Measurements from ENCODE around the gene TMEM94.

Gene TMEM94

DNA sequence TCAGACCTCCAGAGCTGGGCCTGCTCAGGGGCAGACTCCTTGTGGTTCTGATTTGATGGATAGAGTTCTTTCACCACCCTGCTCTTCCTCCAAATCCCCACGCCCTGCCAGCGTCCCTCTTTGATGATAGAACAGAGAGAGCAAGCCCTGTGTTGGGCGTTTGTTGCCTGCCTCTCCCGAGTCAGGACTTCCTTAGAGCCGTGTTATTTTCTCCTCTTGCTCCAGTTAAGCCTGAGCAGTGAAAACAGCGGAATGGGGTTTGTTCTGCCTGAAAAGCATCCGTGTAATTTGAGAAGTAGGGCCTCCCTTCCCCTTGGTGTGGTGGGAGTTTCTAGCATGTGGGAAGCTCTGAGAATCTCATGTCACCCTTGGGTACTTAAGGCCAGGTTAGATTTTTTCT is 22.1 kb downstream of the TMEM94 start:
- H3K4me3 ChIP-seq (ENCODE audit: low read depth, low read length), result no peak overlapping the region
- TF ChIP-seq, protein P1, sequence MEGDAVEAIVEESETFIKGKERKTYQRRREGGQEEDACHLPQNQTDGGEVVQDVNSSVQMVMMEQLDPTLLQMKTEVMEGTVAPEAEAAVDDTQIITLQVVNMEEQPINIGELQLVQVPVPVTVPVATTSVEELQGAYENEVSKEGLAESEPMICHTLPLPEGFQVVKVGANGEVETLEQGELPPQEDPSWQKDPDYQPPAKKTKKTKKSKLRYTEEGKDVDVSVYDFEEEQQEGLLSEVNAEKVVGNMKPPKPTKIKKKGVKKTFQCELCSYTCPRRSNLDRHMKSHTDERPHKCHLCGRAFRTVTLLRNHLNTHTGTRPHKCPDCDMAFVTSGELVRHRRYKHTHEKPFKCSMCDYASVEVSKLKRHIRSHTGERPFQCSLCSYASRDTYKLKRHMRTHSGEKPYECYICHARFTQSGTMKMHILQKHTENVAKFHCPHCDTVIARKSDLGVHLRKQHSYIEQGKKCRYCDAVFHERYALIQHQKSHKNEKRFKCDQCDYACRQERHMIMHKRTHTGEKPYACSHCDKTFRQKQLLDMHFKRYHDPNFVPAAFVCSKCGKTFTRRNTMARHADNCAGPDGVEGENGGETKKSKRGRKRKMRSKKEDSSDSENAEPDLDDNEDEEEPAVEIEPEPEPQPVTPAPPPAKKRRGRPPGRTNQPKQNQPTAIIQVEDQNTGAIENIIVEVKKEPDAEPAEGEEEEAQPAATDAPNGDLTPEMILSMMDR (IDR thresholded peaks at IDR 0.05; ENCODE audit: insufficient read depth, low read depth, low read length, missing control alignments), result no peak
- no peak for DNase-seq (ENCODE audit: low read depth)

DNA sequence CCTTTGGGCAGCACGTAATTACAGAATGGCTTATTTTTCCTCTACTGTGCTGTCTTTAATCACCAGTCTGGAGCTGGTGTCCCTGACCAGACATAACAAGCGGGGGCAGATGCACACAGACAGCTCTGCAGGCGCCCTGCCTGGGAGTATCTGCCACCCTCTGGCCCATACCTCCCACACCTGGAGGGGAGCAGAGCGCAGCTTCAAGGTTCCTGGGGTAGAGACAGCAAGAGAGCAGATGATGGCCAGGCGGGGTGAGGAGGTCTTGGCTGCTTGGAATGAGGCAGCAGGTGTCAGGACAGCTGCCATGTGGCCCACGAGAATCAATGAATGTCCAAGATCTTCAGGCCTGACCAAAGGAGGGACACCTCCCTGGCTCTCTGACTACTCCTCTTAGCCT is 23.8 kb downstream of the TMEM94 start:
- no peak for DNase-seq (ENCODE audit: low read depth)
- TF ChIP-seq, protein P1 (IDR thresholded peaks at IDR 0.05; ENCODE audit: insufficient read depth, low read depth, low read length, missing control alignments), result no peak

DNA sequence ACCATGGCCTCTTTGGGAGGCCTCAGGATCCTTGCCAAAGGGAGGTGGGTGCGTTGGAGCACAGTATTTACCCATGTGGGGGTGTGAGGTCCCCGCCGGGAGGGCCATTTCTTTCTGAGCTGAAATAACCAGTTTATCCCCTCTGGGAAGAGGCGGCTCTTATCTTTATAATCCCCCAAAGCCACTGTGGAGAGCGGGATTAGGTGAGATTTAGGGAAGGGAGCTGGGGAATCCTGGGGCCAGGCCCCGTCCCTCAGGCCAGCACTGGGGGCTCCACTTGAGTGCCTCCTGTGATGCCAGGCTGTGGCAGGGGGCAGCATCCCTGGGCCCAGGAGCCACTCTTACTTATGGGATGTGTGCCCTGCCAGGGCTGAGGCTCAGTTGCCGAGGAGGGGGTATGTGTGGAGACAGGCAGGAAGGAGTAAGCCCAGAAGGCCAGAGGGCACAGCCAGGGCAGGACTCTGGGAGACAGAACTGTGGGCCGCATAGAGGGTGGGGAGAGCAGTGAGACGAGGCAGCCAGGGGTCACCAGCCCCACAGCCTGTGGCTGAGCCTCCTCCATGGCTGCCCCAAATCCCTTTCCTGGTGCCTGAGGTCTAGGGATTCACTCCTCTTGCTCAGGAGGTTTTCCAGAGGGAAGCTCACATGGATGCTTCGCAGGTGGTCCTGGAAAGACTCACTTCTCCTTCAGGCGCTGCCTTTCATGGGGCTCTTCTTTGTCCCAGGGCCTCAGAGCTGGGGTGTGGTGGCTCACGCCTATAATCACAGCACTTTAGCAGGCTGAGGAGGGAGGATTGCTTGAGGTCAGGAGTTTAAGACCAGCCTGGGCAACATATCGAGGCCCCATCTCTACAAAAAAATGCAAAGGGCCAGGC is 25.0 kb downstream of the TMEM94 start:
- TF ChIP-seq, protein P1 (IDR thresholded peaks at IDR 0.05; ENCODE audit: insufficient read depth, low read depth, low read length, missing control alignments), result no peak
- H3K4me3 ChIP-seq (ENCODE audit: low read depth, low read length), result no peak overlapping the region
- DNase-seq (ENCODE audit: low read depth), result no peak

More for the DNA sequence above, 23.8 kb downstream of the TMEM94 start:
- H3K4me3 ChIP-seq (ENCODE audit: low read depth, low read length), result no peak overlapping the region

DNA sequence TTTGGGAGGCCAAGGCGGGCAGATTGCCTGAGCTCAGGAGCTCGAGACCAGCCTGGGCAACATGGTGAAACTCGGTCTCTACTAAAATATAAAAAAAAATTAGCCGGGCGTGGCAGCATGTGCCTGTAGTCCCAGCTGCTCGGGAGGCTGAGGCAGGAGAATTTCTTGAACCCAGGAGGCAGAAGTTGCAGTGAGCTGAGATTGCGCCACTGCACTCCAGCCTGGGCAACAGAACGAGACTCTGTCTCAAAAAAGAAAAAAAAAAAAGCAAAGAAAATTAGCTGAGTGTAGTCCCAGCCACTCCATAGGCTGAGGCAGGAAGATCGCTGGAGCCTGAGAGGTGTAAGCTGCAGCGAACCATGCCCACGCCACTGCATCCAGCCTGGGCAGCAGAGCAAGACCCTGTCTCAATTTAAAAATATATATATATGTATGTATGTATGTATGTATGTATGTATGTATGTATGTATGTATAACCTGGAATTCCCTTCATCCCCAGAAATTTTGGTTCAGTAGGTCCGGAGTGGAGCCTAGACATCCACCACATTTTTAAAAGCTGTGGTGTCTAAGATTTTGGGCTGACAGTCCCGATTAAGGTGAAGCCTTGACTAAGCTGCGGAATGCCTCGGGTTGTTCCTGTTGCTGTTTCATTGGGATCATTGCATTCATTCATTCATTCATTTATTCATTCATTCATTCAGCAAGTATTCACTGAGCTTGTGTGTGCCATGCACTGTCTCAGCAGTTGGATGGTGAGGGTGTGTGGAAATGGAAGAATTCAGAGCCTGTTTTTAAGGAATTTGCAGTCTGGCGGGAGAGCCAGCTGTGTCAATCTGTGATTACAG is 25.9 kb downstream of the TMEM94 start:
- no peak overlapping the region for H3K4me3 ChIP-seq (ENCODE audit: low read depth, low read length)
- DNase-seq (ENCODE audit: low read depth), result no peak
- TF ChIP-seq, protein P1 (IDR thresholded peaks at IDR 0.05; ENCODE audit: insufficient read depth, low read depth, low read length, missing control alignments), result no peak

DNA sequence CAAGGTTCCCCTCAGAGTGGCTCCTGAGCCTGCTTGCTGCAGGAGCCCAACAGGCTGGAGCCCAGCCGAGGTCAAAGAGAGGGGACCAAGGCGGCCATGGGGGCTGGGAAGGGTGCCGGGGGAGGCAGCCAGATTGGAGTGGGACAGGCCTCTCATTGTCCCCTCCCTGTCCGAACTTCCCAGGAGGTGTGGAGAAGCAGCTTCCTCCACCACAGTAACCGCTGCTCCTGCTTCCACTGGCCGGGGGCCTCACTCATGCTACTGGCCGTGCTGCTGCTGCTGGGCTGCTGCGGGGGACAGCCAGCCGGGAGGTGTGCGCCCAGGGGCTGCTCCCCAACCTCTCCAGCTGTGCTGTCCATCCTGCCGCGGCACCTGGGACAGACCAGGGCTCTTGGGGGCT is 29.3 kb downstream of the TMEM94 start:
- no peak overlapping the region for H3K4me3 ChIP-seq (ENCODE audit: low read depth, low read length)
- no peak for DNase-seq (ENCODE audit: low read depth)
- TF ChIP-seq, protein P1 (IDR thresholded peaks at IDR 0.05; ENCODE audit: insufficient read depth, low read depth, low read length, missing control alignments), result no peak

DNA sequence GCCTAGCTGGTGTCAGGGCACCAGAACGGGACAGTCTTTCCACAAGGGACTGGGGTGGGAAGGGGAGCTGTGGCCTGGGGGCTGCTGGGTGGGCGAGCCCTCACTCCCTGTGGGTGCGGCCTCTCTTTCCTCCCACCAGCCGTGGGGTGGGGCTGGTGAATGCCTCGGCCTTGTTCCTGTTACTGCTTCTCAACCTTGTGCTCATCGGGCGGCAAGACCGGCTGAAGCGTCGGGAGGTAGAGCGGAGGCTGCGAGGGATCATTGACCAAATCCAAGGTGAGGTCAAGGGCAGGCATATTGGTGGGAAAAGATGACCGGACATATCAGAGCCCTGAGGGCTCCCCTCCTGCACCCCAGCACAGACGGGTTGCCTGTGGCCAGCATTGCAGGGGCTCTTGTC is 29.7 kb downstream of the TMEM94 start:
- H3K4me3 ChIP-seq (ENCODE audit: low read depth, low read length), result no peak overlapping the region
- DNase-seq (ENCODE audit: low read depth), result no peak
- TF ChIP-seq, protein P1 (IDR thresholded peaks at IDR 0.05; ENCODE audit: insufficient read depth, low read depth, low read length, missing control alignments), result no peak
